CMK (cell line): ENCODE measurements around the gene KIRREL3.

ENCODE experiments used
- DNase-seq: peaks from one replicate; pipeline ENCODE4 v3.0.0-alpha.2; 2010; ENCODE audit warnings: low read depth

Gene KIRREL3

DNA sequence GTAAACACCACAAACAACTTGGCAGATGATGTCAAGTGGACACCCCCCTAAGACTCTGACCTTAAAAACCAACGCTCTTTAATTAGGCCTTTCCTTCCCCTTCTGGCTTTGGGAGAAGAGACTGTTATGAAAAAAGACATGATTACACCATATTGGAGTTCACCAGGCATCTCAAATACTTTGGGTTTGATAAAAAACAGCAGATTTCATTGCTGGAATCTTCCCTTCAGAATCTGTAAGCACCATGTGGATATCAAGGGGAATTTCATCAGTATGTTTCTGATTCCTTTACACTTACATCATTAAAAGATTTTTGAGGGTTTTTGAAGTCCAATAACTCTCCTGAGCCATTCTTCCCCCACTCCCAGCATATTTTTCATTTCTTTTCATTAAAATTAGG lies 85.6 kb downstream of the KIRREL3 start:
- no peak for DNase-seq

DNA sequence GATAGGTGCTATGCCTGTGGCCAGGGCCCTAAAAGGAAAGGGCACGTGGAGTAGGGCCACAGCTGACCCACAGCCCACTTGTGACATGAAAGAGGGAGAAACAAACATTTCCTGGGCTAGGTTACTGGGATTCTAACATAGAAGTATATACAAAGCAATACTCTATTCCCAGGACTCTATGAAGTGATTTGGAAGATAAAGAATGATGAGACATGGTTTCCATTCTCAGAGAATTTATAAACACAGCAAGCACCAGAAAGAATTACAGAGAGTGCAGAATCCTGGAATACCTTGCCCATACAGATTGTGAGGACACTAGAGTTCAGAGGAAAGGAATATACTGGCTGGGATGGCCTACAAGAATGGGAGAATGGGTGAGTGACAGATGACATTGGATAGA lies 86.4 kb downstream of the KIRREL3 start:
- no peak for DNase-seq

DNA sequence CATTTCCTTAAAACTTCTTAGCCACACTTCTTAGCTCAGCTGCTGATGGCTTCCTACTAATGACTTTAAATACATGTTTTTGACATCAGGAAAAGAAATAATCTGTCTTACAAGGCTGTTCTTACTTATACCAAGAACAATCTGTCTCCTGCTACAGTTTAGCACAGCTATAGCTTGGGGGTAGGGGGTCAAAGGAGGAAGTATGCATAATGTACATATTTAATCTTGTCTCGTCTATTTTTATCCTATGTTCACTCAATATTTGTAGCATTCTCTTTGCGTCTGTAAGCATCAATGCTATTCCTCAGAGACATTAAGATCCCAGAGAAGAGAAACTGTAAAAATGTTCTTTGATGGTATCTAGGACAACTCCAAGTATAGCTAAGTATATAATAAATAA lies 96.0 kb downstream of the KIRREL3 start:
- DNase-seq, result no peak

DNA sequence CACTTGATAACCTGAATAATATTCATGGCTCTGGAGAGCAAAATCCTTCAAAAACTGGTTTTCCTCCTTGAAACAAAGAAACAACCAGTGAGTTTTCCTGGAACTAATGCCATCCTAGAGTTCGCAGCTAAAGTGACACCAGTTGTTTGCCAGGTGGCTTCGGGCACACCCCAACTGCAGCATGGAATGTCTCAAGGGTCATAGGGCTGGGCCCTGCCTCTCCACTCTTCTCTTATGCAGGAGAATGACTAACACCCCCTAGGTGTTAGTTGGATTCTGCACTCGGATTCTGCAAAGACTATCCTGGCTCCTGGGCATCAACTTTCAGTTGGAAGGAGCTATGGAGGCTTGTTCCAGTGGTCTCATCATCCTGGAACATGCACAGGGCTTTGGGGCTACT lies 98.8 kb downstream of the KIRREL3 start:
- no peak for DNase-seq

DNA sequence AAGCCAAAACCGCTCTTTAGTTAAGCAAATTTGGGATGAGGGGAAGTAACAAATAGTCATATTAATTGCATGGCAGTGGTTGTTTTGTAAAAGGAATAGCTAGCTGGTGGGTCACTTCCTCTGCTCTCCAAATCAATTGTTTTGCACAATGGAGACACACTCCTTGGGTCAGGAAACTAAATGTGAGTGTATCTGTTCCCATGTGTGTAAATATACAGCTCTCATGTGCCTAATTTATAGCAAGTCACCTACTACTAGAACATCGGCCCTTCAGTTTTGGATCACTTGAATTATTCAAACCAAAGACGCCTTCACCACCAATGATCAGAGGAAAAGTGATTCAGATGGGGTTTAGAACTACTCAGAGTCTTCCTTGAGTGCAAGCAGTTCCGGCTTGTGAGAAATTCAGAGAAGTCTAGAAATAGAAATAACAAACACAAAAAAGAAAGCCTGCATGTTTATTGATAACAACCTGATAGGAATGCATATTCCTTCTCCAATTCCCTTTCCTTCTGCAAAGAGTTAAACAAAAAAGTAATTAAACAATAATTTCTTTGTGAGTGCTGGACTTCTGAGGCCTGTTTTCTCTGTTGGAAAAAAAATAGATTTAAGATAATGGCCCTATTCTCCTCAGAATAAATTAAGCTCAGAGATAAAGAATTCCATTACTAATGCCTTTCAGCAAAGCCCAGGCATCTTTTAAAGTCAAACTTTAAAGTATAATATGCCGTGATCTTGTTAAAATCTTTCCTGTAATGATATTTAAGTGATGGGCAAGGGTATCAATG lies 100.4 kb downstream of the KIRREL3 start:
- no peak for DNase-seq

DNA sequence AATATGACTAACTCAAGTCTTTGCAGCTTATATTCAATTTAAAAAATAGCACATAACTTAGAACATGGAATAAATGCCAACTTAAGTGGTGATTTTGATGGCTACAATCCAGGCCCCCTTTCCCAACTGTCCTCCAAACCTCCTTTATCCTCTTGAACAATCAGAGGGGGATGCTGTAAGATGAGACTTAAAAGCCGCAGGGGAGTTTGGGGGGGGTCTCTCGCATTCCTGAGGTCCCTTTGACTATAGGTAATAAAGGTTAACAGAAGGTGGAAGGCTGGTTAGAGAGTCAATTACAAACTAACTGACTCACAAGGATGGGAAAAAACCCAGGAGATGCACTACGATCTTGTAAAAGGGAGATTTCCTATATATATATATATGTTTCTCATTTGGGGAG lies 101.8 kb downstream of the KIRREL3 start:
- DNase-seq, result no peak

DNA sequence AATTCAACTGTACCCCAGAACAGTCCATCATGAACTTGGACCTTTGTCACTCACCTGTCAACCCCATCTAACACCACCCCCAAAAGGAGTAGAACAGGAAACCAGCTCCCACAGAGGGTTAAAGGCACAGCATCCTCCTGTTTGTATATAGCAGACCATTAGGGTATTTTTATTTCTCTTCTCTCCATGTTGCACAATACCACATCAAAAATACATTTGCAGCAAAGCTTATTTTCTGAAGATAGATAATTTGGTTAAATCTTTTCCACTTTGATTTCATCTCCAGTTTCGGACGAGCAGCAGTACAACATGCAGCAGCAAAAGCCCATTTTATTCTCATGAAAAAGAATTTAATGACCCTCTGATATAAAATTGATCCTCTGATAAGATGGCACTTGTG lies 103.1 kb downstream of the KIRREL3 start:
- DNase-seq, result no peak

DNA sequence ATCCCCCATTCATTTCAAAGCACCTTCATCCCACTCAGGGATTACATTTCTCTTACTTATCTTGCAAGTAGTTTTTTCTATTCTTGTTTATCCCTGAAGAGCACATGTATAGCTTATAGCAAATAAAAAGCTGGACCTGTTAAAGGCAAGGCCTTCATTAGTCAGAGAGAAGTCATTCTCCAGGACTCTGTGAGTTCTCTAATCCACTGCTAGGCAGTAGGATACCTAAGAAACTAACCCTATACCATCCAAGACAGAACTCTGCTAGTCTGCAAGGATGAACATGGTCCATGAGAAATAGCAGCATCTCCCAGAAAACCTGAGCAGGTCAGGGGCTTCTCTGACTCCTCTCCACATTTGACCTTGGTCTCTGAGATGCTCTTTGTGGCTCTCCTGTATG lies 104.5 kb downstream of the KIRREL3 start:
- no peak for DNase-seq

DNA sequence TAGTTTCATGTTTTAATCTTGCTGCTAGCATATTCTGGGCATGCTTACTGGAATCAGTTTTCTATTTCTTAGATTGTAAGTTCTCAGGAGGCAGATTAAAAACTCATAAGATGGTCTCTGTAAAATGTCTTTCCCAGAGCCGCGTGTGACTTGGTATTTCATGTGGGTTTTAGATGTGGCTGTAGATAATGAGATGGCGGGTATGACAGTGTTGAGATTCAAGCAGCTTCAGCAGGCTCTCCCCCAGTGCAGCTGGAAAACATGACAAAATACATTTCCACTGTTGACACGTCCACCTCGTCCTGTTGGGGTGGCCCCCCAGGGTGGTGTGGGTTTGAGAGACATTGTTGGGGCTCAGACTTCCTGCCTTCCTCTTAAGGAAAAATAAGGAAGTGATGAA lies 106.8 kb downstream of the KIRREL3 start:
- no peak for DNase-seq

DNA sequence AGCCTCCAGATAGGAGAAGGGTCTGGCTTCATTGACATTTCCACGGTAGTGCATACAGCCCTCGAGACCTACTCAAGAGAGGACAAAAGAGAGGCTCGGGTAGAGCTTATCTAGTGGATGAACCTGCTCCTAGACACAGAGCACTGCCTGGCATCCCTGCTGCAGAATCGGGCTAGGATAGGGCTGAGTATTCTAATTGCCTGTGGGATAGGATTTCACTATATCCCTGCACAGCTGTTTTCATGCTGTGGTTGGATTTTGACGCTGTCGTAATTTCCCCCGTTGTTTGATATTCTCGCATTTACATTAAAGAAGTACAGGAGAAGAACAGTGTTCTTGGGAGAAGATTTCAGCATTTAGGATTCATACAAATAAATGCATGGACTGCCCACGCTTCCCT lies 107.8 kb downstream of the KIRREL3 start:
- no peak for DNase-seq

DNA sequence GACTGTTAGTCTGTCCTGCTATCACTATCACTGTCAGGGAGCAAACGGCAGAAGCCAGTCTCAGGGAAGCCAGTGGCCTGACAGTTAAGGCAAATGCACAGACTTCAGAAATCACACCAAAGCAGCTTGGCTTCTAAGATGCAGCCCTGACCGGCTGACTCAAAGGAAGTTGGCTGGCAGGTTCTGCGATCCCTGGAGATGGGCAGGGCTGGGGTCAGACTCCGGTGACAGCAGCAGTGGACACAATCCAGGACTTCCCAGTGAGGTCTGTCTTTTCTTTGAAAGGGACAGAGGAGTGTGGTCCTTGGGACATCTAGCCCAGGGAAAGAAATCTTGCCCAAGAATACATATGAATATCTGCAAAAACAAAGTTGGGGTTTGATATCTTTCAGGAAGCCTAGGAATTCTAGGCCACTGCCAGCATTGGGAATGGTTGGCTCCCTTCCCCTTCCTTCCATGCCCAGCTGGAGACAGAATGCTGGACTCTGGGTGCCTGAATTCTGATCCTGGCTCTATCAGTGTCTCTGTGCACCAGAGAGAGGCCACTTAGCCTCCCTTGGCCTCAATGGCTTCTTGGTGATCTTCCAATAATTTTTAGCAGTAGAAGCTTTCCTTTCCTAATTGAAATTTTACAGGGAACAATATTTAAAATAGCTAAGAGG lies 108.9 kb downstream of the KIRREL3 start:
- no peak for DNase-seq

DNA sequence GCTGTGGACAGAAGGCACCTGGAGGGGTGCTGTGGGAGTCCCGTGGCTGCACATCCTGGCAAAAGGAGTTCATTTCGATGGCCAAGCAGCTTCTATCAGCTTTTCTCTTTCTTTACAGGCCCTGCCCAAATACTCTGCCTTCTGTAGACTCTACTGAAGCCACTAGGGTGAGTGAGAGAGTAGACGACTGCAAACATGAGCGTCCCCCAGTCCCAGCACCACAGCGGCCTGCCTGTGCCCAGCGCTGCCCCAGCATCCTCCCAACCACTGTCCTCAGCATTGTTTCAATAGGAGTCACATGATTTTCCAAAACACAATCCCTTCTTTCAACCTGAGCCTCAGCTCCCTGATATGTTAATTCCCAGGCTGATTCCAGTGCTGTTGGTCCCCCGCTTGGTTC lies 110.0 kb downstream of the KIRREL3 start:
- DNase-seq, result no peak

DNA sequence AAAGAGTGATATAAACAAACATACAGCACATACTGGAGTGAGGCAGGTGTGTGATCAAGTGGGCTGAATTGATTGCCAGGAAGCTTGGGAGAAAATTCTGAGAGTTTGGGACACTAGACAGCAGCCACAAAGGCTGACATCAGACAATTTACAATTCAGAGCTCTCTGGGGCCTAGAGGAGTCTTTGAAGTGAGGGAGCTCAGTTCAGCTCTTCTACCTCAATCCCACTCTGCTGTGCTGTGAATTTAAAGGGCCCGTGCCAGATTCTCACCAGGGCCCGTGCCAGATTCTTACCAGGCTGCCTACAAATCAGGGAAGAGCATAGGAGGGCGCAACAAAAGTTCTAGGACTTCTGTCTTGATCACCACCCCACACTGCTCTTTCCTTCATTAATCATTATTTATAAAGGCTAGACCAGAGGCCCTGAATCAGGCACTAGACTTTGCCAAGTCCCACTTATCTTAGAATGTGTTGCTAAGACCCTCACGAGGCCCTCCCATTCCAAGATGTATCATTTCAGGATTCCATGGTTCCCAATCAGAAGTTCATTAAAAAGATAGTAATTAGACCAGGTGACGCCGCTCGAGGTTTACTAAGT lies 112.4 kb downstream of the KIRREL3 start:
- DNase-seq, result no peak

DNA sequence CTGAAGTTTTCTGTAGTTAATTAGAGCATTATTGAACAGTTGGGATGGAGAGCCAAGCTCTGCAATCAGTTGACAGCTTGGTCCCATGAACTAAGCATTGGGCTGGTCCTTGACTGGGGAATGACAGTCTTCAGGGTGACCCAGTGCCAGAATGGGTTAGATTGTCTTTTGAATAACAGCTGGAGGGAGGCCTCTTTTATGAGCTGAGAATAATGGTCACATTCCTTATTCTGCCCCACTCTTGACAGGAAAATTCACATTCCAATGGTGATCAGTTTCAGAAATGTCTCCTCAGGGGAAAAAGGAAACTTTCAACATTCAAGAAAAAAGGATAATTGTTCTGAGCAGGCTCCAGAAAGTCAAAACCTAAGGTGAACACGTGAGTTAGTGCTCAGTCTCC lies 113.9 kb downstream of the KIRREL3 start:
- no peak for DNase-seq

DNA sequence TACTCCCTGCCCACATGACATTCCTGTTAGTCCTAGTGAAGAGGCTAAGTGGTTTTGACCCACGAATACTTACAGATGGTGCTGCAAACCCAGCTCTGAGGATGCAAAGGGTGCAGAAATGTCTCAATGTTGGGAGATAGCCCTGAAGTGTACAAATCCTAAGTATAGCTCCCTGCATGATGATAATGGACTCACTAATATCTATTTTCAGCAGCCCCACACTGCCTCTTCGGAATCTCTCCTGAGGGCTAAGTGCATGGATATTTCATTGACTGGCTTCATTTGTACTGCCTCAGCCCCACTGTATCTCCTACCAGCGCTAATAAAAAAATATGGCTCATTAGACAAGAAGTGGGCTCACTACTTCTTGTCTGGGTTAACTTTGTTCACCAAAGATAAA lies 114.5 kb downstream of the KIRREL3 start:
- no peak for DNase-seq

DNA sequence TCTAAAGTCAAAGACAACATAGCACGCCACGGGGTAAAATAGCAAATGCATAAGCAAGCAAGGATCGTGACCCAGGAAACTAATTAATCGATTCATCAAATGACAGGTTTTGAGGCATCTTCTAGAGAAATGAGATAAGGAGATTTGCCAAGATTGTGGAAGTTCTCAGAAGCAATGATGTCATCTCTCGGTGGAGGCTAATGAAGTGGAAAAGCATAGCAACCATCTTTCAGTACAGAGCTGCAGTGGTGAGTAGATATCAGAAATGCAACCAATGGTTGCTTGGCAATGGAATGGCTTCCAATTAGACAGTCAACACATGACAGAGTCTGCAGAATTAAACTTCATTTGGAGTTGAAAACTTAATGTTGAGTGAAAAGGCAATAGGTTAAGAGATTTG lies 116.0 kb downstream of the KIRREL3 start:
- DNase-seq, result no peak

DNA sequence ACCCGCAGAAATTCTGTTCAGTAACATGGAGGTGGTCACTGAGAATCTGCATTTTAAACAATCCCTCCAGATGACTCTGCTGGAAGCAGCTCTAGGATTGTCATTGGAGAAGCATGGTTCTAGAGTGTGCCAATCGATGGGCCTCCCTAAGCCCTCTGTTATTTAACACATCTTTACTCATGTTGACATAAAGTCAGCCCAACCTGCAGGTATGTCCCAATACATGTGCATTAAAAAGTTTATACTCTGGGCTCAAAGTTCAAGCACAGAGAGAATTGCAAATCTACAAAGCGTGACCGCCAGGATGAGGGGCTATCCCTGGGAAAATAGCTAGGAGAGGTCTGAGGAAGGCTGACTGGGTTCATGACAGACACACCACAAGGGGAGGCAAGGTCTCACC lies 116.4 kb downstream of the KIRREL3 start:
- DNase-seq, result no peak

DNA sequence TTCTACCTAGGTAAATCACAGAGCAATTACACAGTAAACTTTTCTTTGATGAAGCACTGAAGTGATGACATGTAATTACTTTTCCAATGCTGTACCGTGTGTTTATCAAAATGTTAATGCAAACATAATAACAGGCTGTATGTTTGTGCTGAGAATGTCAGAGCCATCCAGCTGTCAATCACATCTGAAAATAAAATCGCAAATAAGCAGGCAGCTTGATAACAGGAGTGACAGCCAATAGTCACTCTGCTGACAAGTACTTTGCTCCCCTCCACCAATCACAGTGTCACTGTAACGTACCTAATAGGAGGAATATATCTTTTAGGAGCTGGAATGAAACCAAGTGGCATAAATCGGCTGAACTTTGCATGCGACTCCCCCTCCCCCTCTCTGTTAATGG lies 119.7 kb downstream of the KIRREL3 start:
- DNase-seq, result no peak

DNA sequence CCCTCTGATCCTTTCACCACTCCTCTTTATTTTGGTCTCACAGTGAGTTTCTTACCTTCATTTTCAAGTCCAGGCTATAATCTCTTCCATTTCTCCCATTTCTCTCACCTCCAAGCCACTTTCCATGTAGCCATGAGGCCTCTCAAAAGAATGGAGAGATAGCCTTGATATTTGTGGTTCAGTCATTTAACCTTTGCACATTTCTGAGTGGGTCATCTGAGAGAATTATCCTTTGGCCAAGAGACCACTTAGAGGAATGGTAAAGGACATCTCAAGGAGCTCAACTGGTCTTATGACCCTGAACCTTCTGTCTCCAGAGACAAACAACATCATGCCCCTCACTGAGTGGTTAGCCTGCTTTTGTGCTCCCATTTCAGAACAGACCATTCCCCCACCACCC lies 121.1 kb downstream of the KIRREL3 start:
- DNase-seq, result no peak

DNA sequence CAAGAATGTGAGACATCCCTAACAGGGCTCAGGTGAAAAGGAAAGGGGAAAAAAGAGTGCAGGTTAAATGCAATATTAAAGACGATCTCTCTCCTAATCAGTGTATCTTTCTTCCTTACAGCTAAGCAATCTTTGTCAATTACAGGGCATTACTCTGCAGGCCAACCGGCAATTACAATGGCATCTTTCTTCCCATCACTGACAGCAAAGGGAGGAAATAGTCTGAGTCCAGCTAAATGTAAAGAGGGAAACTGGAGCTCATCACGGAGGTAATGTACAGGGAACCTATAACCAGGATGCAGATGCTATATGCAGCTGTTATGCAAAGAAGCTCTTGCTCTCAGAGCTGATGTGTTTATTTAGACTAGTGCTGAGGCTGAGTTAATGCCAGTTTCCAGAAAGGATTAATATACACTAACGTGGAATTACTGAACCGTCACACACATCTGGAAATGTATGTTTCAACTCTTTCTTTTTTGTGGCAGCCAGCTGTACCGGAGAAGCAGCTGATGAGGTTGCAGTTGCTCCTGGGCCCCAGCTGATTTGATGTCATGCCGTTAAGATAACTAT lies 121.6 kb downstream of the KIRREL3 start:
- DNase-seq, result no peak

DNA sequence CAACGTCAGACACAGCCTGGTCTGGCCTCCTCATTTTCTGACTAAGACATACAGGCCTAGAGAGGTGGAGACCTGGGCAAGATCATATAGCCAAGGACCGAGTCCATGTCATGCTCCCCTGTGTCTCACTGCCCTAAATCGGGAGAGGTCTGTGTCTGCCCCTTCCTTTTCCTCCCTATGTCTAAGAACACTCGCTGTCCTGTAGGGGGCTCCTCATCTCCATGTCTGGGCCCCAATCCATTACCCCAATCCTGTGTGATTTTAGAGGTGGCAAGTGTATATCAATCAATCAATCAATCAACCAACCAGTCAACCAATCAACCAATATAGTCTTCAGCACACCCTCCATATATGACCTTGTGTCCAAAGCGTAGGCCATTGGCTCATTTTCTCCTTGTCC lies 125.7 kb downstream of the KIRREL3 start:
- DNase-seq, result no peak

DNA sequence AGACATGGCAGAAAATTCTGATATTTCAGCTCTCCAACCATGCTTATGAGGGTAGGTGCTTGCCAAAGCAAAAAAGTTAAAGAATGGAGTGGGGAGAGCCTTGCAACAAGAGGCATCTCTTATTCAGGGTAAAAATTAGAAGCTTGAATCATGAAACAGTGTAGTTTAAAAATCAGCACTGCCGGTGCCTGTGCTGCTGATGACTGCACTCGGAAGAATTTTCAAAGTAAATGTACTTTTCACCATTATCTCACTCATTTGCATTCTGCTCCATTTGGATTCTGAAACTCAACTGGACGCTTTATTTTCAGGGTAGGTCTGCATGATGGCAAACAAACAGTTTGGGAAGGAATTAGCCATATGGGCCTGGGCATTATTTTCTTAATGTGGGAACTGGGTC lies 126.3 kb downstream of the KIRREL3 start:
- no peak for DNase-seq

DNA sequence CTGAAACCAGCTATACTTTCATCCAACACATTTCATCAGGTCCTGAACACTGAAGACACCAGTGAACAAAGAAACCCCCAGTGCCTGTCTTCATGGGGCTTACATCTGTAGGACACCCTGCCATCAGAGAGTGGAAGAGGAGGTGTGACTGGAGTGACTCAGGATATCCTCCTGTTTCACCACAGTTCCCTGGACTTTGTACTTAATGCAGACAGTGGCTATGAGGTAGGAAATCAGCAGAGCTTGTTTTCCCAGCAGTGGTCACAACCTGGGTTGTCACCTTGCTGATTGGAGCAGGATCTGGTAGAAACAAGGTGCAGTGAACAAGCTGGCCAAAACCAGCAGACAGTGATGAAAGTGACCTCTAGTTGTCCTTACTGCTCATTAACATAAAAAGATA lies 128.8 kb downstream of the KIRREL3 start:
- DNase-seq, result no peak
